Suprapubic skin (tissue), 4 donors: Measurements from ENCODE around the gene SLIT2. TPM values are rescaled to one million over a fixed set of nuclear protein-coding genes. Genes with fewer than 3 reads are reported as not detected.

Experiments
- DNase-seq, 2 donors: peaks; one replicate each; pipeline ENCODE4 v3.0.0-alpha.2; 2019; ENCODE audit warnings: low spot score in 2 of 2
- H3K27ac ChIP-seq: fragments of 200-600 bp; sonication (generic); one replicate; pipeline ENCODE4 v1.5.1; 2019
- H3K27me3 ChIP-seq: fragments of 200-600 bp; sonication (generic); one replicate; pipeline ENCODE4 v1.5.1; 2019
- H3K36me3 ChIP-seq: fragments of 200-600 bp; sonication (generic); one replicate; pipeline ENCODE4 v1.5.1; 2019
- H3K4me1 ChIP-seq: fragments of 200-600 bp; sonication (generic); one replicate; pipeline ENCODE4 v1.5.1; 2019
- H3K4me3 ChIP-seq: fragments of 200-600 bp; sonication (generic); one replicate; pipeline ENCODE4 v1.5.1; 2019; ENCODE audit warnings: mild to moderate bottlenecking
- H3K9me3 ChIP-seq: fragments of 200-600 bp; sonication (generic); one replicate; pipeline ENCODE4 v1.5.1; 2019
- CTCF ChIP-seq, 2 donors: fragments of 200-600 bp in 1 of 2; fragments of 450-650 bp in 1 of 2; sonication (generic) in 1 of 2; IDR thresholded peaks; one replicate each; pipeline ENCODE4 v1.5.1; 2016 to 2019; ENCODE audit warnings: antibody characterized with exemption in 2 of 2, mild to moderate bottlenecking in 1 of 2, moderate library complexity in 1 of 2
- EP300 ChIP-seq: sonication (generic); formaldehyde crosslinking; IDR thresholded peaks from one replicate; pipeline ENCODE4 v1.6.1; 2017; ENCODE audit warnings: antibody characterized with exemption
- POLR2A ChIP-seq, 2 donors: fragments of 450-650 bp; IDR thresholded peaks; one replicate each; pipeline ENCODE4 v1.6.1; 2017; ENCODE audit warnings: antibody characterized with exemption in 2 of 2, mild to moderate bottlenecking in 2 of 2, moderate library complexity in 2 of 2
- POLR2AphosphoS5 ChIP-seq, 3 donors: sonication (generic); formaldehyde crosslinking; IDR thresholded peaks; one replicate each; pipeline ENCODE4 v1.6.1; 2017; ENCODE audit warnings: antibody characterized with exemption in 3 of 3
- WGBS: methylation state at CpG from one replicate; pipeline ENCODE4 v1.1.5; 2018; 5-methylcytosine and 5-hydroxymethylcytosine counted together
- total RNA-seq, 4 donors: library from RNA; depleted of rRNA; stranded (reverse); fragments of >200 nt; gene quantifications; one replicate each; pipeline ENCODE4 v1.1.0, GENCODE V29; 2016

SLIT2 gene
- total RNA-seq, 4 donors from 2014 or later, result 2.5 to 4.7 (median 3.0) TPM

GRCh38 chr4:20256381-20256881 is 4.7 kb downstream of the SLIT2 start:
- no peak overlapping the region for H3K4me3 ChIP-seq
- DNase-seq, result no peak
- no peaks in the 10 kb centered on the region for H3K36me3 ChIP-seq
- peaks cover 42% of the 10 kb centered on the region for H3K27me3 ChIP-seq
- WGBS, result 61% methylated on average over 2 of the region's 2 CpGs
- no peak for TF ChIP-seq POLR2A (IDR thresholded peaks at IDR 0.05)
- H3K4me1 ChIP-seq, result peaks cover 37% of the 10 kb centered on the region
- H3K27ac ChIP-seq, result no peak overlapping the region
- no peaks in the 10 kb centered on the region for H3K9me3 ChIP-seq

- H3K36me3 ChIP-seq, result no peaks in the 10 kb centered on the region
- H3K4me1 ChIP-seq, result peaks cover 8% of the 10 kb centered on the region
- no peak overlapping the region for H3K4me3 ChIP-seq
- no peak for DNase-seq
- H3K9me3 ChIP-seq, result no peaks in the 10 kb centered on the region
- H3K27me3 ChIP-seq, result peaks cover 17% of the 10 kb centered on the region
- H3K27ac ChIP-seq, result no peak overlapping the region
- TF ChIP-seq POLR2A (IDR thresholded peaks at IDR 0.05), result no peak
- no peak for TF ChIP-seq POLR2AphosphoS5 (IDR thresholded peaks at IDR 0.05)
- no peak for TF ChIP-seq EP300
- TF ChIP-seq CTCF (IDR thresholded peaks at IDR 0.05), result no peak
These were observed 8.0 kb downstream of the SLIT2 start for GRCh38 chr4:20259707-20260106.

- peaks cover 6% of the 10 kb centered on the region for H3K27me3 ChIP-seq
- DNase-seq, result no peak
- no peaks in the 10 kb centered on the region for H3K4me1 ChIP-seq
- no peak overlapping the region for H3K27ac ChIP-seq
- H3K9me3 ChIP-seq, result no peaks in the 10 kb centered on the region
- WGBS, result 58% methylated on average over 2 of the region's 2 CpGs
- H3K4me3 ChIP-seq, result no peak overlapping the region
- no peak for TF ChIP-seq EP300
- TF ChIP-seq POLR2AphosphoS5 (IDR thresholded peaks at IDR 0.05), result no peak
- TF ChIP-seq POLR2A (IDR thresholded peaks at IDR 0.05), result no peak
- no peak for TF ChIP-seq CTCF (IDR thresholded peaks at IDR 0.05)
- H3K36me3 ChIP-seq, result no peaks in the 10 kb centered on the region
These were observed 9.1 kb downstream of the SLIT2 start for GRCh38 chr4:20260821-20261220.

DNA sequence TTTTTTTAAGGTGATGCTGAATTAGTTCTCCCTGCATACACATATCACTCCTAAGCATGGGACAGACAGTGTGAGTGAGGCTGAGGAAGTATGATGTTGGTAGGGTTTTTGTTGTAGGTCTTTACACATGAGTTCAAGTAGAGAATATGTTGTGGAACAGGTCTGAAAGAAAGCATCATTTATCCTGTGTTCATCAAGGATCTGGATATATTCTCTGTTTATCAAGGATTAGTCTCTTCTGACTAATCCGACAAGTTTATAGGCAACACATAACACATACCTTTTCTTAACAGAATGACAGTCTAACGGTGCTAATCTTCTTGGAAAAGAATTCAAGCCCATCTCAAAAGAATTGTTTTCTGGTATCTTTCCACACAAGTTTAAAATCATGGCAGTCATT is 10.5 kb downstream of the SLIT2 start:
- WGBS, result 75% methylated on average over 2 of the region's 2 CpGs
- Histone ChIP-seq H3K36me3 (no peaks in the 10 kb centered on the region), H3K27me3 (no peaks in the 10 kb centered on the region), H3K27ac (no peak overlapping the region), H3K9me3 (no peaks in the 10 kb centered on the region), H3K4me1 (no peaks in the 10 kb centered on the region), H3K4me3 (no peak overlapping the region)
- no peak for TF ChIP-seq POLR2AphosphoS5 (IDR thresholded peaks at IDR 0.05)
- no peak for TF ChIP-seq POLR2A (IDR thresholded peaks at IDR 0.05)
- no peak for TF ChIP-seq EP300
- no peak for TF ChIP-seq CTCF (IDR thresholded peaks at IDR 0.05)
- no peak for DNase-seq

DNA sequence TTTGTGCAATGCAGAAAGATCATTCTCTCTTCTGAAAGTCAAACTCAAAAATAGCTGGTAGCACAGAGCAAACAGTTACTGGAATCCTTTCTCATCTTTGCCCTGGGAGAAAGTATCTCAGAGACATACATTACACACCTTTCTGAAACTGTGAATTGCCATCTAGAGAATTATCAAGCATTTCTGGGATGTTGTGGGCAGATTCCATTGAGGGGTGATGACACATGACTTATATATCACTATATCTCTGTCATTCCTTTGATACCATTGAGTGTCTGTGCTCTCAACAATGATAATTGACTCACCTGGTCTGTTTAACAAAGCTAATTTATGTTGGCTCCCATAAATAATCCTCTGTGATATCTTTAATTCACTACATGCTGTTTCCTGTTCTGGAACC is 13.0 kb downstream of the SLIT2 start:
- Histone ChIP-seq H3K9me3 (no peaks in the 10 kb centered on the region), H3K4me3 (no peak overlapping the region), H3K36me3 (no peaks in the 10 kb centered on the region), H3K4me1 (no peaks in the 10 kb centered on the region), H3K27me3 (no peaks in the 10 kb centered on the region), H3K27ac (no peak overlapping the region)
- no peak for DNase-seq
- no peak for TF ChIP-seq CTCF (IDR thresholded peaks at IDR 0.05)
- TF ChIP-seq EP300, result no peak
- TF ChIP-seq POLR2AphosphoS5 (IDR thresholded peaks at IDR 0.05), result no peak
- TF ChIP-seq POLR2A (IDR thresholded peaks at IDR 0.05), result no peak

DNA sequence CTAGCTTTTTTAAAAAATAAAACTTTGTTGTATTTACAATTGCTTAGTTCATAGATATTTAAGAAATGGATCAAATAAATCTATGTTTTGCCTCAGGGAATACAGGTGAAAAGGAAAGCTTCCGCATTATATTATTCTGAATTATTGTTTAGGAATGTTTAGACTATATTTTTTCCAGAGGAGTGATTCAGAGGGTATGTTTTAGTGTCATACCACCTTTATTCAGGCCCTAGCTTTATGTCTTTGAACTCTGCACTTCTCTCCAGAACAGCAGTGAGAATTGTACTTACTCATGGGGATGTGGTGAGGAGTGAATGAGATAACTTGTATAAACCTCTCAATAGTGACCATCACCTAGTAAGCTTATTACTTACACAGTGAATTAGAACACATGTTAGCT is 14.0 kb downstream of the SLIT2 start:
- Histone ChIP-seq H3K36me3 (no peaks in the 10 kb centered on the region), H3K27me3 (no peaks in the 10 kb centered on the region), H3K4me3 (no peak overlapping the region), H3K27ac (peak overlapping the region; percentile 75), H3K9me3 (no peaks in the 10 kb centered on the region), H3K4me1 (no peaks in the 10 kb centered on the region)
- TF ChIP-seq EP300 (no peak), POLR2A (IDR thresholded peaks at IDR 0.05) (no peak)
- WGBS, result 94% methylated on average over 1 of the region's 1 CpG
- DNase-seq, result no peak
